Liver (tissue), 3 donors: Measurements from ENCODE around the gene IGSF8.

ENCODE experiments used
- CTCF ChIP-seq: fragments of 150-350 bp; IDR thresholded peaks from 2 replicates; pipeline ENCODE4 v1.5.1; 2017; ENCODE audit warnings: improper control_type of control experiment, low read depth, low read length; ENCODE audit not compliant: missing input control
- FOXA1 ChIP-seq: IDR thresholded peaks from 2 replicates; pipeline ENCODE4 v1.6.1; 2016; ENCODE audit warnings: antibody characterized with exemption
- JUND ChIP-seq, 2 donors: IDR thresholded peaks; 2 replicates each; pipeline ENCODE4 v1.6.1; 2016; ENCODE audit warnings: antibody characterized with exemption in 2 of 2
- REST ChIP-seq: IDR thresholded peaks from 2 replicates; pipeline ENCODE4 v1.6.1; 2016; ENCODE audit warnings: antibody characterized with exemption, mild to moderate bottlenecking
- RXRA ChIP-seq, 2 donors: IDR thresholded peaks; 2 replicates each; pipeline ENCODE4 v1.6.1; 2017 to 2018; ENCODE audit warnings: antibody characterized with exemption in 2 of 2, mild to moderate bottlenecking in 1 of 2
- YY1 ChIP-seq: IDR thresholded peaks from 2 replicates; pipeline ENCODE4 v1.6.1; 2016; ENCODE audit warnings: antibody characterized with exemption, mild to moderate bottlenecking
- ZBTB33 ChIP-seq: IDR thresholded peaks from 2 replicates; pipeline ENCODE4 v1.6.1; 2016; ENCODE audit warnings: antibody characterized with exemption
- TF ChIP-seq, protein P1 (sequence below): IDR thresholded peaks from 2 replicates; pipeline ENCODE4 v1.6.1; 2016; ENCODE audit warnings: antibody characterized with exemption
- donor health status: healthy.
- donor health status: healthy.

GRCh38 chr1:160136926-160137200, 38.4 kb upstream of the IGSF8 start:
- TF ChIP-seq ZBTB33 = no peak
- no peak for TF ChIP-seq CTCF
- TF ChIP-seq YY1 = no peak
- no peak for TF ChIP-seq REST
- no peak for TF ChIP-seq RXRA (IDR thresholded peaks at IDR 0.05)
- no peak for TF ChIP-seq JUND (IDR thresholded peaks at IDR 0.05)
- TF ChIP-seq FOXA1 = no peak
- TF ChIP-seq, protein P1, sequence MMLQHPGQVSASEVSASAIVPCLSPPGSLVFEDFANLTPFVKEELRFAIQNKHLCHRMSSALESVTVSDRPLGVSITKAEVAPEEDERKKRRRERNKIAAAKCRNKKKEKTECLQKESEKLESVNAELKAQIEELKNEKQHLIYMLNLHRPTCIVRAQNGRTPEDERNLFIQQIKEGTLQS = no peak
